Midbrain (tissue), 1 donor: ENCODE data around the gene ASB6.
"Not testable (repeated sequence)": the region's sequence is repeated elsewhere in the genome, so short reads cannot be mapped to it uniquely, and the experiment has no call there.

ENCODE experiments used
- DNase-seq: peaks from one replicate; lab custom pipeline; 2025; lab: John Stamatoyannopoulos, UW

ASB6 gene

GRCh38 chr9:129666575-129666974 is 24.6 kb upstream of the ASB6 start:
- no peak for DNase-seq

- no peak for DNase-seq
Observed at GRCh38 chr9:129665814-129666520, 24.0 kb upstream of the ASB6 start.

GRCh38 chr9:129665389-129665775 is 23.4 kb upstream of the ASB6 start, which contains the start of gene PRRX2:
TSS of gene PRRX2 (plus strand) at chr9:129665647. CDS start at chr9:129665868, 221 bp downstream.
- DNase-seq, result no peak

GRCh38 chr9:129664746-129665388 is 22.9 kb upstream of the ASB6 start:
- DNase-seq, result no peak

GRCh38 chr9:129662239-129662638 is 20.3 kb upstream of the ASB6 start:
- DNase-seq, result not testable (repeated sequence)

GRCh38 chr9:129661029-129661428 is 19.1 kb upstream of the ASB6 start:
- DNase-seq, result no peak

GRCh38 chr9:129656795-129657390 is 14.9 kb upstream of the ASB6 start:
- no peak for DNase-seq

GRCh38 chr9:129655696-129656095 is 13.7 kb upstream of the ASB6 start:
- DNase-seq, result no peak

GRCh38 chr9:129655154-129655553 is 13.2 kb upstream of the ASB6 start:
- DNase-seq, result no peak

- no peak for DNase-seq
Observed at GRCh38 chr9:129654554-129655040, 12.6 kb upstream of the ASB6 start.

GRCh38 chr9:129653823-129654553 is 12.0 kb upstream of the ASB6 start:
- no peak for DNase-seq

GRCh38 chr9:129650680-129651235 is 8.8 kb upstream of the ASB6 start:
- DNase-seq, result no peak

GRCh38 chr9:129649726-129650679 is 8.1 kb upstream of the ASB6 start:
- no peak for DNase-seq

- DNase-seq, result no peak
Observed at GRCh38 chr9:129648764-129649115, 6.8 kb upstream of the ASB6 start.

- DNase-seq, result no peak
Observed at GRCh38 chr9:129648092-129648763, 6.3 kb upstream of the ASB6 start.

- DNase-seq, result no peak
Observed at GRCh38 chr9:129647635-129648034, 5.7 kb upstream of the ASB6 start.

- DNase-seq, result no peak
Observed at GRCh38 chr9:129646654-129647053, 4.7 kb upstream of the ASB6 start.

- no peak for DNase-seq
Observed at GRCh38 chr9:129646252-129646651, 4.3 kb upstream of the ASB6 start.

- no peak for DNase-seq
Observed at GRCh38 chr9:129644902-129645301, 3.0 kb upstream of the ASB6 start.

- no peak for DNase-seq
Observed at GRCh38 chr9:129644365-129644764, 2.4 kb upstream of the ASB6 start.
